ENCODE results near the gene ARHGAP26. TPM values are rescaled to one million over a fixed set of nuclear protein-coding genes. Genes with fewer than 3 reads are reported as not detected.

The ARHGAP26 gene
- total RNA-seq, 4 donors from 2014 or later, result 11.0 to 23.3 (median 14.3) TPM

DNA sequence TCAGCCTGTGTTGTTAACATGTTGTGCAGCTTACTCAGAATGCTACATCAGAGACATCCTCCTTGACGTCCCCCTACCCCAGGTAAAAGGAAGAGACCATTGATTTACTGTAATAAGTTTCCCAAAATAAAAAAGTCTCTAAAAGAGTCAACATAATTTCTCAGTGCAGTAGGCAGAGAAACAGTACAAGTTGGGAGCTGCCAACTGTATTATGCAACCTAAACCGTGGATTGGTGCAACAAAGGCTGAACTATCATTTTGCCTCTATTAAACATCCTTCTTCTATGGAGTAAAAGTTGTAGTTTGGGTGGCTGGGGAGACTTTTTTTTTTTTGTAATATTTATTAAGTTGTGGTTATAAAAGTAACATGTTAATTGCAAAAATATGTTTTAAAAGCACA, 425.3 kb downstream of the ARHGAP26 start:
- DNase-seq (ENCODE audit: low spot score in 2 of 2), result peak in 1 of 2 donors; percentile 30
- intact Hi-C loops (cut with DNase I; ENCODE audit: low total_unique reads), result no loop called here
- no peak for TF ChIP-seq POLR2A (IDR thresholded peaks at IDR 0.05)
- TF ChIP-seq, protein P1, sequence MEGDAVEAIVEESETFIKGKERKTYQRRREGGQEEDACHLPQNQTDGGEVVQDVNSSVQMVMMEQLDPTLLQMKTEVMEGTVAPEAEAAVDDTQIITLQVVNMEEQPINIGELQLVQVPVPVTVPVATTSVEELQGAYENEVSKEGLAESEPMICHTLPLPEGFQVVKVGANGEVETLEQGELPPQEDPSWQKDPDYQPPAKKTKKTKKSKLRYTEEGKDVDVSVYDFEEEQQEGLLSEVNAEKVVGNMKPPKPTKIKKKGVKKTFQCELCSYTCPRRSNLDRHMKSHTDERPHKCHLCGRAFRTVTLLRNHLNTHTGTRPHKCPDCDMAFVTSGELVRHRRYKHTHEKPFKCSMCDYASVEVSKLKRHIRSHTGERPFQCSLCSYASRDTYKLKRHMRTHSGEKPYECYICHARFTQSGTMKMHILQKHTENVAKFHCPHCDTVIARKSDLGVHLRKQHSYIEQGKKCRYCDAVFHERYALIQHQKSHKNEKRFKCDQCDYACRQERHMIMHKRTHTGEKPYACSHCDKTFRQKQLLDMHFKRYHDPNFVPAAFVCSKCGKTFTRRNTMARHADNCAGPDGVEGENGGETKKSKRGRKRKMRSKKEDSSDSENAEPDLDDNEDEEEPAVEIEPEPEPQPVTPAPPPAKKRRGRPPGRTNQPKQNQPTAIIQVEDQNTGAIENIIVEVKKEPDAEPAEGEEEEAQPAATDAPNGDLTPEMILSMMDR (IDR thresholded peaks at IDR 0.05), result no peak
- H3K4me3 ChIP-seq (ENCODE audit: low read depth, poor library complexity, severe bottlenecking), result no peak overlapping the region
- 14 to 28% methylated on average over 2 of the region's 2 CpGs for WGBS, 2 donors

DNA sequence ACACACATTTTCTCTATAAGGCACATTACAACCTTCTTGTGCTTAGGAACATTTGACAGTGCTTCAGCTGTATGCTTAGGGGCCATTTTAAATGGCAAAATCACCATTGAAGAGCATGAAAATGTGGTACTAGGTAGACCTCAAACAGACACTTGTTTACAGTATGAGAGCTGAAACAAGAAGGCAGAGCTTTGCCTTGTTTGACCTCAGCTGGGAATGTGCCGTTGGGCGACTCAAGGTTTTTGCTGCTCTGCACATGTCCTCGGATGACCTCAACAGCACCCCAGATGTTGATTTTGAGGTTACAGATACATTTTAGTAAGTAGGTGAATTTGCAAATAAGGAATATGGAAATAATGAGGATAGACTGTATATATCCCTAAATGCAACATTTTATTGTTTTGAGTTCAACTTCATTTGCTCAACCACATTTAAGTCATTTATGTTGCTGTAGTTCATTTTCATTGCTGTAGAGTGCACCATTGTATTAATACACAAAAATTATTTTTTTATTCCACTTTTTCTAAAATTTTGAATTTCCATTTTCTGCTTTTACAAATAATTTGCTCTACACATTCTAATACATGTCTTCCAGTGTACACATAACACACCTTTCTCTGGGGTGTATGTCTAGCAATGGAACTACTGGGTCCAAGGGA, 426.6 kb downstream of the ARHGAP26 start:
- no peak overlapping the region for H3K4me3 ChIP-seq (ENCODE audit: low read depth, poor library complexity, severe bottlenecking)
- intact Hi-C loops (cut with DNase I; ENCODE audit: low total_unique reads), result no loop called here
- no peak for DNase-seq (ENCODE audit: low spot score in 2 of 2)
- TF ChIP-seq POLR2A (IDR thresholded peaks at IDR 0.05), result no peak
- TF ChIP-seq, protein P1 (IDR thresholded peaks at IDR 0.05), result no peak
- 93 to 94% methylated on average over 3 of the region's 3 CpGs for WGBS, 2 donors

DNA sequence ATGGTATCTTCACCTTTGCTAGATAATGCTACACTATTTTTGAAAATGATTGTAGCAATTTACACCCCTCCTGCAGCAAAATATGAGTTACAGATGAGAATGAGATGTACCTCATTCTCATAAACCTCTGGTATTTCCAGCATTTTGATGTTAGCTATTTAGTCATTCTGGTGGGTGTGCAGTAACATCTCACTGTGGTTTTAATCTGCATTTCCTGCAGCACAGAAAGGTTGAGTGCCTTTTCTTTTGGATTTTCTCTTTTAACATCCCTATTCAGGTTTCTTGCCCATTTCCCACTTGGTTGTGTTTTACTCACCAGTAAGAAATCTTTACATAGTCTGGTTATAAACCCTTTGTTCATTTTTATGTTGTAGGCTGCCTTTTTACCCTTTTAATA, 427.1 kb downstream of the ARHGAP26 start:
- no peak overlapping the region for H3K4me3 ChIP-seq (ENCODE audit: low read depth, poor library complexity, severe bottlenecking)
- intact Hi-C loops (cut with DNase I; ENCODE audit: low total_unique reads), result no loop called here
- TF ChIP-seq POLR2A (IDR thresholded peaks at IDR 0.05), result no peak
- DNase-seq (ENCODE audit: low spot score in 2 of 2), result no peak

DNA sequence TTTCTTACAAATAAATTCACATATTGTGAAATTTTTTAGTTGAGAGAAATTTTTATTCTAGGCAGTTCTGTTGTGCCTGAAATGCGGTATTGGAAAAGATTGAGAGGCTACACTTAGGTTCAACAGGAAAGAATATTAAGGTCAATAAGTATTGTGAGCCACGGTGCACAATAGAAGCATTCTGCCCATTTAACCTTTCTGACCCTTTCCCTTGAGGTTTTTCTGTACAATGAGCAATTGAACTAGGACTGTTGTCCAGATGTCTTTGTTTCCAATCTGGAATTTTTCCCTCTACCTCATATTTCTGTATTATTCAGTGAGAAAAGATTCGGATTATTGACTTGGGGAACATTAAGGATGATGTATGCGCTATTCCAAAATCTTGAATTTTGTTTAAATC, 428.2 kb downstream of the ARHGAP26 start:
- TF ChIP-seq, protein P1 (IDR thresholded peaks at IDR 0.05), result no peak
- TF ChIP-seq POLR2A (IDR thresholded peaks at IDR 0.05), result no peak
- intact Hi-C loops (cut with DNase I; ENCODE audit: low total_unique reads), result no loop called here
- DNase-seq (ENCODE audit: low spot score in 2 of 2), result no peak
- no peak overlapping the region for H3K4me3 ChIP-seq (ENCODE audit: low read depth, poor library complexity, severe bottlenecking)
- 83 to 88% methylated on average over 4 of the region's 4 CpGs for WGBS, 2 donors

DNA sequence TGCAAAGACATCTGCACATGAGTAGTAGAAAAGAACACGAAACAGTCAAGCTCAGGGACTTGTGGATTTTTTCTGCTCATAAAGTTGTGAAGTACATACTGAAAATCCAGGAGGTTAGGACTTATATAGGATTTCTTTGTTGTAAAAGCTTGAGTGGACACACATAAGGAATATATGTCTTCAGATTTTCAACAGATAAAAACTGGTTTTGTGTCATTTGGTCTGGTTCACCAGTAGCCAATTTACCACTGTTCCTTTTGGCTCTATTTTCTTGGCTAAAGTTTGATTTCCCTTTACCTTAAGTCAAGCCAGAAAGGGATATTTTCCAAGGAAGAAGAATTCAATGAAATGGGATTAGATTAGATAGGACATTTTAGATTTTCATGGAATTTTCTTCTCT, 429.0 kb downstream of the ARHGAP26 start:
- 93 to 97% methylated on average over 1 of the region's 1 CpG for WGBS, 2 donors
- intact Hi-C loops (cut with DNase I; ENCODE audit: low total_unique reads), result no loop called here
- no peak overlapping the region for H3K4me3 ChIP-seq (ENCODE audit: low read depth, poor library complexity, severe bottlenecking)
- DNase-seq (ENCODE audit: low spot score in 2 of 2), result no peak
- TF ChIP-seq, protein P1 (IDR thresholded peaks at IDR 0.05), result no peak
- no peak for TF ChIP-seq POLR2A (IDR thresholded peaks at IDR 0.05)

DNA sequence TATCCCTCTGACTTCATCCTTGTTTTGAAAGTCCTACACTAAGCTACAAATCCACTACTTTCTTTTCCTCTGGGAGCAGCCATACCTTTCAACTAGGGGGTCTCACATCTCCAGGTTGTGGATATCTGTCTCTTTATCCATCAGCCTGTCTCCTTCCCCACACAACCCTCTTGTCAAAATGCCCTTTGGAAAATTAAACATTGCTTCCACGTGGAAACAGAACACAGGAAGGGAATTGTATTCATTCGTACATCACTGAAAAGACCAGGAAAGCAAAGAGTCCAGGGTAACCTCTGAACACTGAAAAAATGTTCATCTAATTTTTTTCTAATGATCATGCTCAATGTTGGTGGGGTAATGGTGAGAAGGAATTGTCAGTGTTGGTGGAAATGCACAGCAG, 429.7 kb downstream of the ARHGAP26 start:
- H3K4me3 ChIP-seq (ENCODE audit: low read depth, poor library complexity, severe bottlenecking), result no peak overlapping the region
- 81 to 84% methylated on average over 2 of the region's 2 CpGs for WGBS, 2 donors
- TF ChIP-seq, protein P1 (IDR thresholded peaks at IDR 0.05), result no peak
- no peak for TF ChIP-seq POLR2A (IDR thresholded peaks at IDR 0.05)
- DNase-seq (ENCODE audit: low spot score in 2 of 2), result no peak
- intact Hi-C loops (cut with DNase I; ENCODE audit: low total_unique reads), result no loop called here

Data from lower leg skin (tissue), 4 donors.